Panc1 (cell line): Measurements from ENCODE around the gene CELF2.

ENCODE experiments used
- CTCF ChIP-seq: fragments of 450-650 bp; IDR thresholded peaks from 2 replicates; pipeline ENCODE4 v1.5.1; 2017; ENCODE audit warnings: mild to moderate bottlenecking
- POLR2AphosphoS5 ChIP-seq: IDR thresholded peaks from 2 replicates; pipeline ENCODE4 v1.6.1; 2012; ENCODE audit warnings: mild to moderate bottlenecking, low read depth, low read length, moderate library complexity
- REST ChIP-seq, 2 experiments: IDR thresholded peaks; 2 replicates each; pipeline ENCODE4 v1.6.1; 2011 to 2012; ENCODE audit warnings: low read depth in 2 of 2, control low read depth in 1 of 2, low read length in 1 of 2, mild to moderate bottlenecking in 1 of 2, moderate library complexity in 1 of 2; ENCODE audit not compliant: insufficient read depth in 1 of 2
- SIN3A ChIP-seq: IDR thresholded peaks from 2 replicates; pipeline ENCODE4 v1.6.1; 2012; ENCODE audit warnings: low read depth, mild to moderate bottlenecking, low read length, moderate library complexity, borderline replicate concordance; ENCODE audit not compliant: insufficient read depth
- TCF7L2 ChIP-seq: IDR thresholded peaks from 2 replicates; pipeline ENCODE4 v1.6.1; 2011; ENCODE audit warnings: mild to moderate bottlenecking, low read depth, low read length, inconsistent platforms

GRCh38 chr10:11035301-11035991 lies 17.8 kb downstream of the CELF2 start:
- TF ChIP-seq CTCF = no peak
- no peak for TF ChIP-seq POLR2AphosphoS5
- TF ChIP-seq SIN3A = no peak
- no peak for TF ChIP-seq REST (IDR thresholded peaks at IDR 0.05; ENCODE audit: insufficient read depth in 1 of 2, low read depth in 2 of 2, low read length in 1 of 2)
- TF ChIP-seq TCF7L2 = no peak
